ENCODE data around the gene SPTBN1. TPM values are rescaled to one million over a fixed set of nuclear protein-coding genes. Genes with fewer than 3 reads are reported as not detected.

SPTBN1 gene
- 256 TPM for polyA plus RNA-seq (ENCODE audit: insufficient read length)

DNA sequence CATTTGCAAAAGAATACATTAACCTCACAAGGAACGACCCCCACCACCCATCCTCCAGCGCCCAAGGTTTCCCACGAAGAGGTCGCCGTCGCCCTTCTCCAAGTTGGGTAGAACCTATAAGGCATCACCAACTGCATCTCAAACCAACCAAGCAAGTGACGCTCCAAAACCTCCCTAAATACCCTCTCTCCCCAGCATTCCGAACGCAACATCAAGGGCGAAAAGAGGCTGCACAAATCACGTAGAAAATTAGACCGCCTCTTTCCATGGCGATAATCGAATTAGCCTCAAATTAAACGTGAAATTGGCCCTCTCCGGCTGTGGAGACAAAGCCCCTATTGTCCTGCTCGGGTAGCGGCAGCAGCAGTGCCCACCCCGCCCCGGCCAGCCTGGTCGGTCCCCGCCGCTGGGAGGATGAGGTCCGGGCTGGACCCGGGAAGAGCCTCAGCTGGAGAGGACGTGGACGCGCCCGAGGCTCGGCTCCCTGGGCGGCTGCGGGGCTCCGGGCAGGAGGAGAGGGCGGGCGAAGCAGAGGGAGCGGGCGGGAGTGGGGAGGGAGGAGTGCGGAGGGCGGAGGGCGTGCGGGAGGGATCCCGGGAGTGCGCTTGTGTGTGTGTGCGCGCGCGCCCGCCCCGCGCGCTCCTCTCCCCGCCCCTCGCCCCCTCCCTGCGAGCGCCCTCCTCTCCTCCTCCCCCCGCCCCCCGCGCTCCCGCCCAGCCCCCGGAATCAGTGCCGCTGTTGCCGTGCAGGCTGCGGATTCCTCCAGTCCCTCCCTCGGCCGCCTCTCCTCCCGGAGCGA, at the start of gene SPTBN1:
Gene SPTBN1 (plus strand): TSS at position 765 of the 799 bp plus-strand sequence. CDS start 70,092 bp downstream, outside the sequence.
- DNase-seq (ENCODE audit: low read depth) = peak; percentile 81

DNA sequence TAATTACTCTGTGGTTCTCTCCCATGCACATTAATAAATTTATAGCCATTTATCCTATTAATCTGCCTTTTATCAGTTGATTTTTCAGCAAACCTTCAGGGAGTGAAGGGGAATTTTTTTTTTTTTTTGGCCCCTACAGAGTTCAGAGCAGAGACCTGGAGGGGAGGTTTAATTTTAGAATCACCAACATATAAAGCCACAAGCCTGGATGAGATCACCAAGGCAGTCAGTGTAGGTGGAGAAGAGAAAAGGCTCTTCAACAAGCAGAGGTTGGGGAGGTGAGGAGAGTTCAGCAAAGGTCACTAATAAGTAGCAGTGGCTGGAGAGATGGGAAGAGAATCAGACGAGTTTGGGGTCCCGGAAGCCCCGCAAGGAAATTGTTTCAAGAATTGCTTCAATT, 48.4 kb upstream of the SPTBN1 start:
- no peak for DNase-seq (ENCODE audit: low read depth)

DNA sequence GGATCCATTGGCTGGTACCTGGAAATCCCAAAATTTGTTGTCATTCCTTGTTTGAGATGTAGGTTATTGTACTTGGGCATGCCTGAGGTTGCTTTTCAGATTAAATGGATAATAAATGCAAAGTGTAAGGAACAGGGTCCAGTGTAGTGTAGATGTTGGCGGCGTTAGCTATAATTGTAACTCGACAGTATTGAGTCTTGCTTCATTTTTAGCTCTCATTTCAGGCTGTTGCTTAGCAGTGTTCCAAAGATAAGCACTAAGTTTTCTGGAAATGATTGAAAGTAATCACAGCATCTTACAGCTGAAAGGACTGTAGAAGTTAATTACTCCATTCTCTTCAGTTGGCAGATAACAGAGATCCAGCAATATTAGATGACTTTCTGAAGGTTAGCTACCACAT, 47.8 kb upstream of the SPTBN1 start:
- DNase-seq (ENCODE audit: low read depth) = no peak

DNA sequence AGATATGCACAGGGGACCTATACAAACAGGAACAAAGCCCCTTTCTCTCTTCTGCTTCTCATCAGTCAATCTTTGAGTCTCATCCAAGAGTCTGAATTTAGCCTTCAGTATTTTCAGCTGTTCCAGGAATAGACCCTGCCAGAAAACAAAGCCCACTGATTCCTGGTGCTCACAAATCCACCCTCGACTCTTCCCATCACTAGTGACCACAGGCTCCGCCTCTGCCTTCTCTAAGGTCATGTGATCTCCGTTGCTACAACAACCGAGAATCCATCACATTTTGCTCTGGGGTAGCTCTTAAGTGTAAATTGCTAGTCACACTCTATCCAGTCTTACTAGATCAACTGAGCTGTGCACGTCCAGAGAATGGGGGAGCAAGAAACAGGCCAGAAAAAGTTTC, 46.4 kb upstream of the SPTBN1 start:
- DNase-seq (ENCODE audit: low read depth) = no peak

DNA sequence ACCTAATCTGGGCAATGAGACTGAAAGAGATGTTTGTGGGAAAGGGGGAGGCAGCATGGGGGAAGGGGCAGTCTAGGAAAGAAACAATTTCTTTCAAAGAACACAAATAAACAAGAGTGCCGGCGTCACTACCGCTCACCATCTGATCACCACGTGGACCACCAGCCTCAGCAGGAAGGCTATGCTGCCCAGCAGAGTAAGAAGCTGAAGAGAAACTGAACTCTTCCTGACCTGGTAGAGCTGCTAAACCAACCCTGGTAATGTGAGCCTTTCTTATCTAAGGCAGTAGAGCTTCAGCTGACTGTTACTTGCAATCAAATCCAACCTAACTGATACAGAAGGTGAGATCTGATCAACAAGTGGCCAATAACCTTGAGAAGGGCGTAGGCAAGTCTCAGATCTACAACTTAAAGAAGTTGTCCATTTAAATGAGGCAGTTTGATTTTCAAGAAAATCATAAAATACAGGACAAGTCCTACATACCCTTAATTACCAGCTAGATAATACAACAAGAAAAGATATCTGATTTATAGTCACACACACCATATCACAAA, 44.2 kb upstream of the SPTBN1 start:
- DNase-seq (ENCODE audit: low read depth) = no peak

DNA sequence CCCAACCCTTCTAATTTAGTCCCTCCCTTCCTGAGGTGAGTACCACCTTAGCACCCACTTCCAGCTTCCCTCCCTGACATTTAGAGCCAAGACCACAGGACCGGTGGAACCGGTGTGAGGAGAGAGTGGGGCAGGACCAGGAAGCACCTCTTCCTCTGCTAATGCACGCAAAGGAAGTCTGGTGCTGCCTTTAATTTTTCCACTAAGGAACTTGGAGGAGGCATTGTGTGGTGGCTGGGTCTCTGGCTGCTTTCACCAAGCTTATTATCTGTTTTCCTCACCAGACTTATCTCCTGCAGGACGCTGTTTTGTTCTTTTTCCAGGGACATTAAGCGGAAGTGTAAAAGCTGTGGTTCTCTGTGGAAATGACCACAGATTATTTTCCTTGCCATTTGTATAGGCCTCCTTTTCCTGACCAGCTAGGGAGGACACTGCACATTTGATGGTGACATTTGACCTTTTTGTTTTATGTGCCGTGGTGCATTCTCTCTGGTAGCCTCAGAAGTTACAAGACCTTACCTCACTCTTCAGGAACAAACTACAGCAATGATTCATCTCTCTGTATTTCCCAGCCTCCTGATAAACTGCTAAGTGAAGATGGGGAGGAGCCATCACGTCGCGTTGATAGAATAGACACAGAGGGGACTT, 39.8 kb upstream of the SPTBN1 start:
- DNase-seq (ENCODE audit: low read depth) = no peak

DNA sequence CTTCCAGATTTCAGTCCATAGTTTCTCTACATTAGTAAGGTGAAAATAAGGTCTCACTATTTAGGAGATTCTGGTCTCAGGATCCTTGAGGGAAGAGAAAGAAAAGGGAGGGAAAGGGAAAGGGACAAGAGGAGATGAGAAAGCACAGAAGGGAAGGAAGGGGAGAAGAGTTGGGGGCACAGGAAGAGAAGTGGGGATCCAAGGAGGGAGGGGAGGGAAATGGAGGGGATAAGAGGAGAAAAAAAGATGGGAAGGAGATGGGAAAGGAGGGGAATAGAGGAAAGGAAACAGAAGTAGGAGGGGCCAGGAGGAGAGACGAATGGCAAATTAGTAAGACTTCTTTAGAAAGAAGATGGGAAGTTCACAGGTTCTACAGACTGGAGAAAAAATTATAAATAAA, 39.2 kb upstream of the SPTBN1 start:
- no peak for DNase-seq (ENCODE audit: low read depth)

DNA sequence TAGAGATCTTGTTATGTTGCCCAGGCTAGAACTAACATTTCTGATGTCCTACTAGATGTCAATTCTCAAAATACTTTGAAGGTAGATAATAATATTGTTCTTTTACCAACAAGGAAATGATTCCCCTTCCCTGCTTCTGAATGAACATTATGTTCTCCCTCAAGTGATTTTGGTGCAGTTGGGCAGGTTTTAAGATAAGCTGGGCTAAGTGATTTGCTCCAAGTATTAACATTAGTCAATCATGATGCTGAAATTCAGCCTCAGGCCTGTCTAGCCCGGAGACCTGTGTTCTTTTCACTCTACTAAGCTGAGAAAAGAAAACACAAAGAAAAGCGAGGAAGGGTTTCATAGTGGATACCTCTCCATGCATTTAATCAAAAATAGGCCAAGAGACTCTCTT, 38.5 kb upstream of the SPTBN1 start:
- no peak for DNase-seq (ENCODE audit: low read depth)

DNA sequence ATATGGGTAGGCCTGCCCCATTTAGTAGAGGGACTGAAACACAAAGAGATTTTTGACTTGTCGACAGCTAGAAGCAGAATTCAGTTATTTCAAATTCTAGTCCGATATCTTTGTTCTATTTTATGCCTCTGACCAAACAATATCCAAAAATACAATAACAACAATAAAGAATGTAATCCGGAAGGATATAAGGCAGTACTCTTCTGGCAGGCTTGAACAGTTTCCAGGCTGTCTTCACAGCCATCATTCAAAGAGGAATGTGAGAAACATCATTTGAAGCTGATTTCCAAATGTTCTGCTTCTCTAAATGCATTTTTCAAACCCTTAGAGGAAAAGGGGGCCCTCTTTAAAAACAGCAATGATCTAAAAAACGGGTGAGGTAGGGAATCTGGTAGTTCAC, 36.7 kb upstream of the SPTBN1 start:
- no peak for DNase-seq (ENCODE audit: low read depth)

DNA sequence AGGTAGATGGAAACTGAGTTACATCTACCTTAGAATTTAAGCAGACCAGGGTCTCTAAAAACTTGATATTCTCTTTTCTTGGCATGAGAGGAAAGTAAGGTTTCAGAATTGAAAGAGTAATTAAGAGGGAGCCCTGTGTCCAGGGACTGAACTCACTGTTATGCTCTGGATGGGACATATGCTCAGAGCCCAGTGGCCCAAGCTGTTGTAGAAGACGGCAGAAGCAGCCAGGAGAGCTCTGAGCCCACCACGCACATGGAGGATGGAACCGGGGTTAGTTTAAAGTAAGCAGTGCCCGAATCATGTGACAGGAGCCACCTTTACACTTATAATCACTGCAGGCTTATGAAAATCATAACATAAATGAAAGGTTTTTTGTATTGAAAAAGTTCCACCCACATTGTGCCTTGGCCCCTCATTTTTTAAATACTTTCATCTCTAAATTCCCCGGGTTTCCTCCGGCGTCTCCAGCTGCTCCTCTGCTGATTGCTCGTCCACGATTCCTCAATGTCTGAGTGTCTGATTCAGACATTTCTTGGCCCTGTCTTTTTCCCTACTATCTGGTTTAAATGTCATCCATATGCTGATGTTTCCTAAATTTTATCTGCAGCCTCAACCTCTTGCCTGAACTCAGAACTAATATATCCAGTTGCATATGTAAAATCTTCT, 36.1 kb upstream of the SPTBN1 start:
- no peak for DNase-seq (ENCODE audit: low read depth)

DNA sequence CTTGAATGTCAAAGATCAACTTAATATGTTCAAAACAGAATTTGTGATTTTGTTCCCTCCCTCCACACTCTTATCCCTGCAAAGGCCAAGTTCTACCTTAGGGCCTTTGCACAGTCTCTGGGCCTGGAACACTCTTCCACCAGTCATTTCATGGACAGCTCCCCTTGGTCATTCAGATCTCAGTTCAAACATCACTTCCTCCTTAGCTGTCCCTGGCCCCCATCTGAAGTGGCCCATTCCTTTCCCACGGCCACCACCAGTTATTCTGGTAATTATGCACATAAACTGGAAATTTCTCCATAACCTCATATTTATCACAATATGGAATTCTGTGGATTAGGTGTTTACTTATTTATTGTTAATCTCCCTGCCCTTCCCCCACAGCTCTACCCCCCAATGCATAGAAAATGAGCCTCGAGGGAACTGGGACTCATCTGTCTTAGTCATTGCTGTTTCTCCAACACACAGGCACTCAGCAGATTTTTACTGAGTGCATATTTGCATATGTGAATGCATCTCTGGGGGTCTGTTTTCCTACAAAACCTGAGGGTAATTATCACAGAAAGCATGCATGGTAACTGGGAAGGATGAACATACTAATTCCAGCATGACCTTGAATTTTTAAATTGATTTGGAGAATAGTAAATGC, 35.5 kb upstream of the SPTBN1 start:
- no peak for DNase-seq (ENCODE audit: low read depth)

DNA sequence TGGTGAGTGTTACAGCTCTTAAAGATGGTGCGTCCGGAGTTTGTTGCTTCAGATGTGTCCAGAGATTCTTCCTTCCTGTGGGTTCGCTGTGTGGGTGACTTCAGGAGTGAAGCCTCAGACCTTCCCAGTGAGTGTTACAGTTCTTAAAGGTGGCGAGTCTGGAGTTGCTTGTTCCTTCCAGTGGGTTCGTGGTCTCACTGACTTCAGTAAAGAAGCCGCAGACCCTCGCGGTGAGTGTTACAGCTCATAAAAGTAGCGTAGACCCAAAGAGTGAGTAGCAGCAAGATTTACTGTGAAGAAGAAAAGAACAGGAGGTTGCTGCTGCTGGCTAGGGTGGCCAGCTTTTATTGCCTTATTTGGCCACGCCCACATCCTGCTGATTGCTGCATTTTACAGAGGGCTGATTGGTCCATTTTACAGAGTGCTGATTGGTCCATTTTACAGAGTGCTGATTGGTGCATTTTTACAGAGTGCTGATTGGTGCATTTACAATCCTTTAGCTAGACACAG, 34.0 kb upstream of the SPTBN1 start:
- DNase-seq (ENCODE audit: low read depth) = no peak

DNA sequence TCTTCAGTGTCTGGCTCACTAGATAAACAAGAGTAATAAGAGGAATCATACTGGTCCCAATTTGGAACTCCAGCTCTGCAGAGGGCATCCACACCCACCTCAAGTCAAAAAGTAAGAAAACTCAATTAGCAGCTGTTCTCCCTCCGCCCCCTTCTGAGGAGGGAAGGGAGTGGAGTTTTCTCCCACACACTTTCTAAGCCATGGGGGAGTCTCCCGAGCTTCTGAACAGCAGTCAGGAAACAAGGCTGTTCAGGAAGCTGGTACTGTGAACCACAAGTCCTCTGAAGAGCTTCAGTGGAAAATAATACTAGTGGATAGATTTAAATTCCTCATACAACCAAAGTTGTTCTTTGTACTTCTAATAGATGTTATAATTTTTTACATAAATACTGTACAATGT, 32.9 kb upstream of the SPTBN1 start:
- no peak for DNase-seq (ENCODE audit: low read depth)

DNA sequence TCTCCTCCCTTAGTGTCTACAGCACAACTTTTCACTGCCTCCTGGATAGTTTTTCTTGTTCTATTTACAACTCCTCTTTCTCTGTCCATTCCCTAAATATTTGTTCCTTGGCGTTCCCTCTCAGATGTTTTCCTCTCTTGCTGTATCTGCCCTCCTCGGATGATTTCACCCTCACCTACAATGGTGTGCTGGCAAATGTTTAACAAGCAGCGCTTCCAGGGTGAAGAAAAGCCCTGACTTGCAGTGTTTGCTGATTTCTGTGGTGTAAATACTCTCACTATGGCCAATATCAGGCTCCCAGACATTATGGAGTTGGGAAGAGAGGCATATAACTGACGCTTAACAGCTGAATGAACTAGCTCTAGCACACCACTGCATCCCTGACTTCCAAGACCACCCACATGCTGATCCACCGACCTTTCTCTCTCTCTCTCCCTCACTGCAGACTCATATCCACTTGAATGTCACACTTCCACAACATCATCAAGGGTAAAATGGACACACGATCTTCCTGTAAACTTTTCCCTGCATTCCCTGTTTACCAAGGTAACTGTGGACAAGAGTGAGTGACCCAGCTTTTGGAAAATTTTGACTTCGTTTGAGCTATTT, 31.5 kb upstream of the SPTBN1 start:
- DNase-seq (ENCODE audit: low read depth) = no peak

DNA sequence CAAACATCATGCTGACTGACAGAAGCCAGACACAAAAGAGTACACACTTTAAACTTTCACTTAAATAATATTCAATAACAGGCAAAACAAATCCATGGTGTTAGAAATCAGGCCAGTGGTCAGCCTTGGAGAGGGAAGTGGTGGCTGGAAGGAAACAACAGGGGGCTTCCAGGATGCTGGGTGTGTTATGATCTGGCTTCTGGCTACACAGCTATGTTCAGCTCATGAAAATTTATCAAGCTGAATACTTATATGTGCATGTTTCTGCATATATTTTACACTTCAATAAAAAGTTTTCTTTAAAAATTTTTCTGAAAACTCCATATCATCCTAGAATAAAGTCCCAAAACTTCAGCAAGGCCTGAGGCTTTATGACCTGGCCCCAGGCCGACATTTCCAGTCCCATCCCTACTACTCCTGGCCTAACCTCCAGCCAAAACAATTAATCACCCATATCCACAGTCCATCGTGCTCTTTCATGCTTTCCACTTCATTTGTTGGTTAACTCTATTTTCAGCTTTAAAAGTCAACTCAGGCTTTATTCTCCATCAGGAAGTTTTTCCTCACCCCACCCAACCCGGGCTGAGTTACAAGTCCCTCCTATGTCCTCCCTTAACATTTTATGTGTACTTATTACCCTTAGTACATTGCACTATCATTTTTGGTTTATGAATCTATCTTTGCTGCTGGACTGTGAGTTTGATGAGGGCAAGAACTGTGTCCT, 27.9 kb upstream of the SPTBN1 start:
- DNase-seq (ENCODE audit: low read depth) = peak; percentile 74

DNA sequence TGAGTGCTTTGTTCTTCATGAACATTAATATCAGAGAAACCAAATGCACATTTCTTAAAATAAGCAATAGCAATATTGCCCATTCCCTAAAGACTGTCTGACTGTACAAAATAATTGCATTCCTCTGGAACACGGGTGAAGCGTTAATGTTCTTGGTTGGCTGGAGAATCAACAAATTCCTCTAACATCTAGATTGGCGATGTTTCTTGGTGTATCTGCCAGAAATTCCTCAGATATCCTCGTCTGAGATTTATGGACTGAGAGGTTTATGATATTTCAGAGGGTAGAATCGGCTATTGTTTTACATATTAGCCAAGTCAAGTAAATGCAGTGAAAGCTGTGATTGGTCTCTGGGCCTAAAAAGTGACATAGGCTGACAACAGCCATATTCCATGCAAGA, 27.1 kb upstream of the SPTBN1 start:
- DNase-seq (ENCODE audit: low read depth) = no peak

DNA sequence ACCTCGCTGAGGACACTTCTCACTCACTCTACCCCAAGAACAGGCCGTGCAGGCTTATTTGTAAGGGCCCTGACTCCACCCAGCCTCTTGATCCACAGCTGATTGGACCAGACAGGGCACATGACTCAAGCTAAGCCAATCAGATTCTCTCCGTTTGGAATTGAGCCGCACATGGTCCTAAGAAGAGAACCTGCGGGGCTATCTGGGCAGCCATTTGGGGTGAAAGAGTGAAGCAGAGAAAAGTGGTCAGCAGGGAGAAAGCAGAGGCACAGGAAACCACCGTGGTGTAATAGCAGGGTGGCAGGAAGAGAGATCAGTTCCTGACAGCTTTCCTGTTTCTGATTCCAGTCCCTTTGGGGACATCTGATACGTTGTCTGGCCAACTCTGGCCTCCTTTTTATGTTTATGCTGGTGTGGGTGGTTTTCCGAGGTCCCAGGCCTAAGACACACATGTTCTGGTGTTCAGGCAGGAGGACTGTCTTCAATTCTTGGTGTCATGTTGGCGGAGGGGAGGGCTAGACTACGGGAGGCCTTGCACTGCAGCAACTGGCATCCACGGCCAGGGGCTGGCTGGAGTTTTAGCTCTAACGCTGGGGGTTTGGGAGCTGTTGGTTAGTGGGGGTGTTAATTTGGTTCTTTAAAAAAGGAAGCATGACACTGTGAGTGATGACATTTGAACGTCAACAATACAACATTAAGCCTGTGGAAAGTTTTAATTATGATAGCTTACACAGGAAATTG, 26.1 kb upstream of the SPTBN1 start:
- DNase-seq (ENCODE audit: low read depth) = no peak

DNA sequence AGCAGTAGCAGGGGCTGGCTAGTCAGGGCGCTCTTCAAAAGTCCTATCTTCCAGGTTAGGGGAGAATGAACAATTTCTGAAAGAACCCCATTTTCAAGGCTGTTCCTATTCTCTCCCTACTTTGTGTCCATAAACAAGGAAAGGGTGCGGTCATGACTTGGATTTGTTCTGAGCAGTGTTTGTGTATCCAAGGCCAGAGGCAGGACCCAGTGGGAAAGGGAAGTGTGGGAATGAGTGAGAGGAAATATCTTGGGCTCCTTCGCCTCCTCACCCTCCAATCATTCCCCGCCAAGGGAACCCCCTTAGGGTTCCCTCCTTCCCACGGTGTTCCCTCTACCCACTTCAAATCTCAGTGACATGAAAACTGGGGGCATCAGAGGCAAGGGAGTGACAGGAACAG, 25.5 kb upstream of the SPTBN1 start:
- DNase-seq (ENCODE audit: low read depth) = no peak

DNA sequence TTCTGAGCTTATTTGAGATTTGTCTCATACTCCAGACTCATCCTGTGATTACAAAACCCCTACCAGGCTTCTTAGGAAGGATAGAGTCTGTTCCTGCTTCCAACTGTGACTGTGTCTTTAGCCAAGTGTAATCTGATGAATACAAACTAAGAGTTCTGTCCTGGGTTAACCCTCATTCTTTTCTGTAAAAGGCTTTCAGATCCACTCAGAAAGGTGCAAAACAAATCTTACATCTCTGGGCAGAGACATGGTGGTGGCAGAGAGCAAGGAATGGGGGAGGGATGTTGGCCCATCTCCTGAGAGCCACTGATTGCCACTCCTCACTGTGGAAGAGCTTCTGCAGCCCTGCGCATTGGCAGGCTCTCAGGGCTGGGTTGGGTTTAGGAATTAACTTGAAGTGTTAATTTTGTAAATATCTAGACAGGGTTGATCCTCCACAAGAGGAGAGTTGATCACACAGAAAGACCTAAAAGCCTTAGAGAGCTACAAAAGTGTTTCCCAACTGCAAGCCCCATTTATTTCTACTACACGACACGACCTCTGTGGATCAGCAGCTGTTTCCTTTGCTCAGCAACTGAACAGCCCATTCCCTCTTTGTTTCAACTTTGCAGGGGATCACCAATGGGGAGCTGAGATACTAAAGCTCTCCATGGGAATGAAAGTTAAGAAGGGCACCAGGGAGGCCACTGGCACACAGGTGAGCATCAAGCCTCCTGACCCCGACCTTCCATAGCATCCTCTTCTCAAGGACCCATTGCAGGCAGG, 23.7 kb upstream of the SPTBN1 start:
- DNase-seq (ENCODE audit: low read depth) = no peak

Measured in forelimb muscle (tissue), 1 donor.